ENCODE measurements around the gene NXPH4.

Gene NXPH4

GRCh38 chr12:57183939-57184725, 32.5 kb upstream of the NXPH4 start:
- DNase-seq, result no peak

GRCh38 chr12:57185403-57185802, 31.2 kb upstream of the NXPH4 start:
- no peak for DNase-seq

GRCh38 chr12:57185906-57186508, 30.6 kb upstream of the NXPH4 start:
- no peak for DNase-seq

- peak in 1 of 14 donors; percentile 30 for DNase-seq
Observed at GRCh38 chr12:57187222-57188089, 29.1 kb upstream of the NXPH4 start.

GRCh38 chr12:57188090-57188425, 28.5 kb upstream of the NXPH4 start:
- DNase-seq, result no peak

GRCh38 chr12:57190037-57190436, 26.6 kb upstream of the NXPH4 start:
- DNase-seq, result peak in 1 of 14 donors; percentile 57

GRCh38 chr12:57190821-57191220, 25.8 kb upstream of the NXPH4 start:
- DNase-seq, result no peak

GRCh38 chr12:57191410-57191809, 25.2 kb upstream of the NXPH4 start:
- DNase-seq, result no peak

- no peak for DNase-seq
Observed at GRCh38 chr12:57192920-57193319, 23.7 kb upstream of the NXPH4 start.

- DNase-seq, result peak in 1 of 14 donors; percentile 15
Observed at GRCh38 chr12:57193706-57194245, 22.8 kb upstream of the NXPH4 start.

GRCh38 chr12:57194253-57194652, 22.3 kb upstream of the NXPH4 start:
- DNase-seq, result no peak

- DNase-seq, result no peak
Observed at GRCh38 chr12:57195186-57195585, 21.4 kb upstream of the NXPH4 start.

- DNase-seq, result peak in 1 of 14 donors; percentile 39
Observed at GRCh38 chr12:57195611-57196371, 20.8 kb upstream of the NXPH4 start.

GRCh38 chr12:57196439-57196838, 20.2 kb upstream of the NXPH4 start:
- DNase-seq, result no peak

GRCh38 chr12:57196956-57197355, 19.6 kb upstream of the NXPH4 start:
- DNase-seq, result no peak

GRCh38 chr12:57198329-57198728, 18.3 kb upstream of the NXPH4 start:
- DNase-seq, result no peak

- DNase-seq, result no peak
Observed at GRCh38 chr12:57199191-57199590, 17.4 kb upstream of the NXPH4 start.

GRCh38 chr12:57200497-57200896, 16.1 kb upstream of the NXPH4 start:
- no peak for DNase-seq

GRCh38 chr12:57201219-57201618, 15.4 kb upstream of the NXPH4 start:
- DNase-seq, result no peak

GRCh38 chr12:57201631-57202030, 15.0 kb upstream of the NXPH4 start:
- peak in 1 of 14 donors; percentile 26 for DNase-seq

GRCh38 chr12:57202321-57202720, 14.3 kb upstream of the NXPH4 start:
- DNase-seq, result no peak

GRCh38 chr12:57203201-57203600, 13.4 kb upstream of the NXPH4 start:
- DNase-seq, result peak in 1 of 14 donors; percentile 69

Data from C1 segment of cervical spinal cord (tissue), 14 donors.